ENCODE measurements around the gene DPP6.

GRCh38 chr7:154627646-154628290, 575.6 kb downstream of the DPP6 start:
- TF ChIP-seq POLR2A (IDR thresholded peaks at IDR 0.05) (no peak), CTCF (IDR thresholded peaks at IDR 0.05) (no peak)

Measured in transverse colon (tissue), 3 donors.